Nephron (organoid): ENCODE measurements around the gene CCL27.
A peak's percentile ranks its signal among the peaks of the same experiment; 100 is the strongest.

Experiments
- H3K27ac Mint-ChIP-seq, 3 experiments: 2 replicates each; pipeline ENCODE4 v1.8.0; 2020; ENCODE audit warnings: mixed read lengths in 3 of 3, mild to moderate bottlenecking in 2 of 3, moderate library complexity in 1 of 3
- H3K27me3 Mint-ChIP-seq: 2 replicates; pipeline ENCODE4 v1.8.0; 2021; ENCODE audit warnings: low read depth, mild to moderate bottlenecking, moderate library complexity, mixed read lengths
- H3K36me3 Mint-ChIP-seq: 2 replicates; pipeline ENCODE4 v1.8.0; 2020; ENCODE audit warnings: low read depth, mixed read lengths
- H3K4me1 Mint-ChIP-seq: 2 replicates; pipeline ENCODE4 v1.8.0; 2020; ENCODE audit warnings: mixed read lengths
- H3K4me3 Mint-ChIP-seq, 3 experiments: 2 replicates each; pipeline ENCODE4 v1.8.0; 2020; ENCODE audit warnings: mild to moderate bottlenecking in 3 of 3, mixed read lengths in 3 of 3, moderate library complexity in 2 of 3
- H3K9me3 Mint-ChIP-seq: 2 replicates; pipeline ENCODE4 v1.8.0; 2020; ENCODE audit warnings: mixed read lengths
- CTCF ChIP-seq, 3 experiments: fragments of 200-600 bp; sonication (generic); IDR thresholded peaks; one replicate each; pipeline ENCODE4 v1.5.0; 2021; ENCODE audit warnings: antibody characterized with exemption in 3 of 3; ENCODE audit not compliant: unreplicated experiment in 3 of 3

CCL27 gene

GRCh38 chr9:34615132-34615531 is 47.3 kb downstream of the CCL27 start:
- Mint-ChIP-seq H3K4me3 (peak overlapping the region in 1 of 3 experiments; percentile 38), H3K27me3 (no peaks in the 10 kb centered on the region), H3K4me1 (peaks cover 31% of the 10 kb centered on the region), H3K36me3 (peaks cover 16% of the 10 kb centered on the region), H3K9me3 (no peaks in the 10 kb centered on the region), H3K27ac (no peak overlapping the region)
- TF ChIP-seq CTCF (IDR thresholded peaks at IDR 0.05; ENCODE audit: unreplicated experiment in 3 of 3): no peak

- H3K4me3 Mint-ChIP-seq: peak overlapping the region; percentile 84 to 91 (median 90)
- peaks cover 21% of the 10 kb centered on the region for H3K4me1 Mint-ChIP-seq
- no peaks in the 10 kb centered on the region for H3K9me3 Mint-ChIP-seq
These were observed 49.6 kb downstream of the CCL27 start for GRCh38 chr9:34612788-34613390.

More at GRCh38 chr9:34612788-34613390, 49.6 kb downstream of the CCL27 start:
- peak; percentile 81 to 87 (median 82) for TF ChIP-seq CTCF (IDR thresholded peaks at IDR 0.05; ENCODE audit: unreplicated experiment in 3 of 3)
- Mint-ChIP-seq H3K36me3 (peaks cover 16% of the 10 kb centered on the region), H3K27ac (peak overlapping the region; percentile 26 to 86 (median 85)), H3K27me3 (no peaks in the 10 kb centered on the region)
